22Rv1 (cell line): ENCODE data around the gene PODN.

Experiments used
- ZFX ChIP-seq: fragments of 450-650 bp; IDR thresholded peaks from 2 replicates; pipeline ENCODE4 v1.6.1; 2017; ENCODE audit warnings: antibody characterized with exemption, borderline replicate concordance
- TF ChIP-seq, protein P1 (sequence below): fragments of 450-650 bp; IDR thresholded peaks from 2 replicates; pipeline ENCODE4 v1.5.1; 2017; ENCODE audit warnings: mild to moderate bottlenecking

DNA sequence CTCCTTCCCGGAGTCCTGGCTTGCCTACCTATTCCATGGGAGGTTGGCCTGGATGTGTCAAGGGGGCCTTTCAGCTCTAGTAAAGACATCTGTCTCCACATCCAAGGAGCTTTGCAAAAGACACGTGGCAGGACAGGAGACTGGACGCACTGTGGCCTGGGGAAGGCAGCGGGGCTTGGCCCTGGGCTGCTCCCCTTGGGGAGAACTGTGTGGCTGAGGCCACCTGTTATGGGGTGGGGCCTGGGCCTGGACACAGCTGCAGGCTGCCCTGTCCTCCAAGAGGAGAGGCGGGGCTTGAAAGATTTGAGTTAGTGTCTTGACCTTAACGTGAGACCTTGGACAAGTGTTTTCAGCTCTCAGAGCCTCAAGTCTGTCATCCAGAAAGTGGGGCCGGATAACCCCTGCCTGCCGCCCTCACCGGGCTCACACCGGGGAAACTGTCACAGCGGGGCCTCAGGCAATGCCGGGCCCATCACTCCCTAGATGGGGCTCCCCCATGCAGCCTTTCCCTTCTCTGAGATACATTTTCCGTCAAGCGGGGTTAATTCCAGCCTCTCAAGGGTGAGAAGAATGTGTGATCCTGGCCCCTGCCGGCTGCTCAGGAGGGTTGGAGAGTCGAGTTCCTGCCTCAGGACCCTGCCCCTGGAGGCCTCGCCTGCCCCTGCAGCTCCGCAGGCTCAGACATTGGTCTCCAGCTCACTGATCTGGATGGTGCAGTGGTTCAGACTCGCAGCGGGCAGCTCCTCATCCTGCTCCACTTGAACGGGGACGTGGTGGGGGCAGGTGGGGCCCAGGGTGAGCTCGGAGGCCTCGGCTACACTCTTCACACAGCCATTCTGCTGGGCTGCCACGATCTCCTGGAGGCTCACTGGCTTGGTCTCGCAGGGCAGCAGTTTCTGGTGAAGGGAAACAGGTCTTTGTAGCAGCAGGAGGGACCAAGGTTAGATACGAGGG lies 25.6 kb downstream of the PODN start:
- TF ChIP-seq, protein P1, sequence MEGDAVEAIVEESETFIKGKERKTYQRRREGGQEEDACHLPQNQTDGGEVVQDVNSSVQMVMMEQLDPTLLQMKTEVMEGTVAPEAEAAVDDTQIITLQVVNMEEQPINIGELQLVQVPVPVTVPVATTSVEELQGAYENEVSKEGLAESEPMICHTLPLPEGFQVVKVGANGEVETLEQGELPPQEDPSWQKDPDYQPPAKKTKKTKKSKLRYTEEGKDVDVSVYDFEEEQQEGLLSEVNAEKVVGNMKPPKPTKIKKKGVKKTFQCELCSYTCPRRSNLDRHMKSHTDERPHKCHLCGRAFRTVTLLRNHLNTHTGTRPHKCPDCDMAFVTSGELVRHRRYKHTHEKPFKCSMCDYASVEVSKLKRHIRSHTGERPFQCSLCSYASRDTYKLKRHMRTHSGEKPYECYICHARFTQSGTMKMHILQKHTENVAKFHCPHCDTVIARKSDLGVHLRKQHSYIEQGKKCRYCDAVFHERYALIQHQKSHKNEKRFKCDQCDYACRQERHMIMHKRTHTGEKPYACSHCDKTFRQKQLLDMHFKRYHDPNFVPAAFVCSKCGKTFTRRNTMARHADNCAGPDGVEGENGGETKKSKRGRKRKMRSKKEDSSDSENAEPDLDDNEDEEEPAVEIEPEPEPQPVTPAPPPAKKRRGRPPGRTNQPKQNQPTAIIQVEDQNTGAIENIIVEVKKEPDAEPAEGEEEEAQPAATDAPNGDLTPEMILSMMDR: no peak
- TF ChIP-seq ZFX: no peak
